Cardiac fibroblast (primary cell): ENCODE measurements around the gene E2F4.

ENCODE experiments used
- DNase-seq, 2 donors: peaks; one replicate each; pipeline versions ENCODE4 v3.0.0 to v3.0.0-alpha.2; 2010; ENCODE audit warnings: low read depth in 2 of 2
- H3K4me3 ChIP-seq, 2 donors: replicated peaks in 1 of 2; 1 replicate in 1 of 2; 2 replicates in 1 of 2; pipeline ENCODE4 v1.5.1; 2011; ENCODE audit warnings: low read depth in 2 of 2, low read length in 2 of 2, mild to moderate bottlenecking in 2 of 2, moderate library complexity in 1 of 2
- CTCF ChIP-seq: IDR thresholded peaks from one replicate; pipeline ENCODE4 v1.5.1; 2011; ENCODE audit warnings: low read depth, mild to moderate bottlenecking, low read length, inconsistent platforms

E2F4 gene

DNA sequence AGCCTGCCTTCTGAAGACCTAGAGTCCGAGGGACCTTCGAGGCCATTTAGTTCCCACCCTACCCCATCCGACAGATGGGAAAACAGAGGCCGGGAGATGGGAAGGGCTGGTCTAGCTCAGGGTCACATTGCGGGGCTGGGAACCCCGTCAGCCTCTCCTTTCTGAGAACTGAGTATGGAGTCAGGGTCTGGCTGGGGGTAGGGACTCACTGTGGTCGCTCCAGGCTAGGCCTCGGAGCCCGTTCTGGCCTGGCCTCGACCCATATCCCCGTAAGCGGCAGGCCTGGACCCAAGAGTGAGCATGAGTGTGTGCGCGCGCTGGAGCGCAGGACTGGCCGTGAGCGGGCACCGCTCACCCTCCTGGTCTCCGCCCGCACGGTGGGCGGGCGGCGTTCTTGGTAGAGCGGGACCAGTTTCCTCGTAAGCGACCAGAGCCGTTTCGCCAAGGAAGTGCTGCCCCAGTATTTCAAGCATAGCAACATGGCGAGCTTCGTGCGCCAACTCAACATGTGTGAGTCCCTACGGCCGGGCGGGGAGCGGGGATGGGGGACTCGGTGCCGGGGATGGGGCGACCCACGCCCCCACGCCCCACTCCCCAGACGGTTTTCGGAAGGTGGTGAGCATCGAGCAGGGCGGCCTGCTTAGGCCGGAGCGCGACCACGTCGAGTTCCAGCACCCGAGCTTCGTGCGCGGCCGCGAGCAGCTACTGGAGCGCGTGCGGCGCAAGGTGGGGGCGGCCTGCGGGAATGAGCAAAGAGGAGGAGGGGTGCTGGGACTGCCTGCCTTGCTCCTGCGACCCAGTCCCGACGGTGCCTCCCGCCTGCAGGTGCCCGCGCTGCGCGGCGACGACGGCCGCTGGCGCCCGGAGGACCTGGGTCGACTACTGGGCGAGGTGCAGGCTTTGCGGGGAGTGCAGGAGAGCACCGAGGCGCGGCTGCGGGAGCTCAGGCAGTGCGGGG is 26.6 kb upstream of the E2F4 start:
- DNase-seq, result no peak
- H3K4me3 ChIP-seq, result no peak overlapping the region

GRCh38 chr16:67166110-67166547 is 25.8 kb upstream of the E2F4 start:
- DNase-seq, result no peak
- no peak for TF ChIP-seq CTCF
- no peak overlapping the region for H3K4me3 ChIP-seq

More for the DNA sequence above, 26.6 kb upstream of the E2F4 start:
- TF ChIP-seq CTCF, result no peak

- no peak overlapping the region for H3K4me3 ChIP-seq
- DNase-seq, result no peak
- no peak for TF ChIP-seq CTCF
Observed at GRCh38 chr16:67166598-67167168, 25.3 kb upstream of the E2F4 start.

DNA sequence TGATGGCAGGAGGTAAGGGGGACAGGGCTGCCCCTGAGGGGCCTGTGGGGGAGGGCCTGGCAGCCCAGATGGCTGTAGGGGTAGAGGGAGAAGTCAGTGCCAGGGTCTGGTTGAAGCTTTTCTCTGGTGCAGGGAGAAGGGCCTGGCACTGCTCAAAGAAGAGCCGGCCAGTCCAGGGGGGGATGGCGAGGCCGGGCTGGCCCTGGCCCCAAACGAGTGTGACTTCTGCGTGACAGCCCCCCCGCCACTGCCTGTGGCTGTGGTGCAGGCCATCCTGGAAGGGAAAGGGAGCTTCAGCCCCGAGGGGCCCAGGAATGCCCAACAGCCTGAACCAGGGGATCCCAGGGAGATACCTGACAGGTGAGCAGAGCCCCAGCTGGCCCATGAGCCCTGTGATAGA is 24.4 kb upstream of the E2F4 start:
- TF ChIP-seq CTCF, result no peak
- no peak overlapping the region for H3K4me3 ChIP-seq
- no peak for DNase-seq

DNA sequence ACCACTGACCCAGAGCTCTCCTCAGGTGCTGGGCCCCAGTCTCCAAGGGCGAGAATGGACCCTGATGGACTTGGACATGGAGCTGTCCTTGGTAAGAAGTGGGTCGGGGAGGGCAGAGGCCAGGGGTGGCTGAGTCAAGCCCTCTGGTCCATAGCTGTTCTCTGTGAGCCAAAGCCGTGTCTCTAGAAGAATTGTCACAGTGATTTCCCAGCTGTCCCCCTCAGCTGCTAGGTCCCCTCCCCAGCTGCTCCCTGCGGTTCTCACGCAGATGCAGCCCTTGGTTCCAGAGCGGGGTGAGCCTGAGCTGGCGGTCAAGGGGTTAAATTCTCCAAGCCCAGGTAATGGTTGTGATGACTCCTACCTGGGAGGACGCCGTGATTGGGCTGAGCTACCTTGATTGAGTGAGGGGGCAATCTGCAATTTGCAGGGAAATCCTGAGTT is 22.9 kb upstream of the E2F4 start:
- H3K4me3 ChIP-seq, result no peak overlapping the region
- DNase-seq, result no peak
- TF ChIP-seq CTCF, result no peak

GRCh38 chr16:67169642-67170167 is 22.2 kb upstream of the E2F4 start:
- peak; percentile 66 for TF ChIP-seq CTCF
- DNase-seq, result peak in 1 of 2 donors; percentile 32
- peak overlapping the region; percentile 32 to 44 for H3K4me3 ChIP-seq
